Fibroblast of lung (primary cell): ENCODE results near the gene MAPT. TPM values are rescaled to one million over a fixed set of nuclear protein-coding genes. Genes with fewer than 3 reads are reported as not detected.

Experiments
- DNase-seq, 2 donors: peaks; one replicate each; pipeline versions ENCODE4 v3.0.0 to v3.0.0-alpha.2; 2010; ENCODE audit warnings: low read depth in 2 of 2
- H2AFZ ChIP-seq: 2 replicates; pipeline ENCODE4 v1.5.1; 2012; ENCODE audit warnings: low read length, control low read depth, inconsistent platforms
- H3K27ac ChIP-seq: 2 replicates; pipeline ENCODE4 v1.5.1; 2011; ENCODE audit warnings: low read length, control low read depth; ENCODE audit not compliant: insufficient read depth
- H3K27me3 ChIP-seq: 2 replicates; pipeline ENCODE4 v1.5.1; 2011; ENCODE audit warnings: mild to moderate bottlenecking, low read length; ENCODE audit not compliant: control insufficient read depth, insufficient read depth
- H3K36me3 ChIP-seq: 2 replicates; pipeline ENCODE4 v1.5.1; 2011; ENCODE audit warnings: low read length; ENCODE audit not compliant: control insufficient read depth, insufficient read depth
- H3K4me1 ChIP-seq: 2 replicates; pipeline ENCODE4 v1.5.1; 2011; ENCODE audit warnings: low read length; ENCODE audit not compliant: control insufficient read depth, insufficient read depth; ENCODE audit errors: extremely low read depth
- H3K4me2 ChIP-seq: 2 replicates; pipeline ENCODE4 v1.5.1; 2011; ENCODE audit warnings: low read length, control low read depth; ENCODE audit not compliant: insufficient read depth; ENCODE audit errors: extremely low read depth
- H3K4me3 ChIP-seq, 4 experiments: fragments of 200-600 bp in 1 of 4; sonication (generic) in 1 of 4; replicated peaks in 1 of 4; 2 replicates each; pipeline ENCODE4 v1.5.1; 2011 to 2016; ENCODE audit warnings: low read length in 4 of 4, low read depth in 3 of 4, mild to moderate bottlenecking in 3 of 4, control low read depth in 2 of 4, inconsistent platforms in 1 of 4, mixed read lengths in 1 of 4; ENCODE audit not compliant: insufficient read depth in 1 of 4; ENCODE audit errors: control extremely low read depth in 1 of 4
- H3K79me2 ChIP-seq: 2 replicates; pipeline ENCODE4 v1.5.1; 2012; ENCODE audit warnings: mild to moderate bottlenecking, low read length, inconsistent platforms; ENCODE audit not compliant: control insufficient read depth, insufficient read depth
- H3K9ac ChIP-seq: 2 replicates; pipeline ENCODE4 v1.5.1; 2011; ENCODE audit warnings: mild to moderate bottlenecking, low read length, control low read depth; ENCODE audit not compliant: insufficient read depth
- H3K9me3 ChIP-seq: 2 replicates; pipeline ENCODE4 v1.5.1; 2012; ENCODE audit warnings: low read depth, low read length; ENCODE audit not compliant: control insufficient read depth, insufficient read depth
- H4K20me1 ChIP-seq: 2 replicates; pipeline ENCODE4 v1.5.1; 2011; ENCODE audit warnings: low read length; ENCODE audit not compliant: control insufficient read depth, insufficient read depth; ENCODE audit errors: extremely low read depth
- CTCF ChIP-seq, 2 donors: IDR thresholded peaks in 1 of 2; conservative IDR thresholded peaks in 1 of 2; 1 replicate in 1 of 2; 2 replicates in 1 of 2; pipeline ENCODE4 v1.5.1; 2011 to 2012; ENCODE audit warnings: low read length in 2 of 2, control low read depth in 1 of 2, inconsistent platforms in 1 of 2, low read depth in 1 of 2, mild to moderate bottlenecking in 1 of 2
- EZH2 ChIP-seq: IDR thresholded peaks from 2 replicates; pipeline ENCODE4 v1.5.1; 2012; ENCODE audit warnings: low read length, control low read depth, mild to moderate bottlenecking; ENCODE audit errors: missing control alignments
- polyA plus RNA-seq, 2 donors: library from polyadenylated mRNA; depleted of rRNA in 1 of 2; stranded (reverse) in 1 of 2; unstranded in 1 of 2; fragments of >200 nt; gene quantifications; 2 replicates each; pipeline ENCODE4 v1.2.1, GENCODE V29; 2011 to 2012; ENCODE audit warnings: missing spikeins in 1 of 2
- total RNA-seq: library from RNA; depleted of rRNA; stranded (reverse); fragments of >200 nt; gene quantifications from 2 replicates; pipeline ENCODE4 v1.2.1, GENCODE V29; 2014

MAPT gene
- total and polyA plus RNA-seq, 2 donors (not counting 1 experiment from before 2014, with no cell fraction given): 0.09 to 0.50 TPM

GRCh38 chr17:45863857-45864654, 30.3 kb upstream of the MAPT start:
- Histone ChIP-seq H2AFZ (no peak overlapping the region), H3K4me3 (no peak overlapping the region), H3K9ac (no peak overlapping the region), H3K27me3 (peaks cover 4% of the 10 kb centered on the region), H3K4me1 (no peaks in the 10 kb centered on the region), H3K4me2 (no peak overlapping the region), H3K36me3 (no peaks in the 10 kb centered on the region), H3K9me3 (no peaks in the 10 kb centered on the region), H3K27ac (no peak overlapping the region), H4K20me1 (no peaks in the 10 kb centered on the region), H3K79me2 (no peaks in the 10 kb centered on the region)
- TF ChIP-seq CTCF (conservative IDR thresholded peaks at IDR 0.05 in 1 of 2, IDR thresholded peaks at IDR 0.05 in 1 of 2; ENCODE audit: low read depth in 1 of 2, low read length in 2 of 2): no peak
- TF ChIP-seq EZH2: no peak
- no peak for DNase-seq

- no peak for TF ChIP-seq EZH2
- no peak for TF ChIP-seq CTCF (conservative IDR thresholded peaks at IDR 0.05 in 1 of 2, IDR thresholded peaks at IDR 0.05 in 1 of 2; ENCODE audit: low read depth in 1 of 2, low read length in 2 of 2)
- Histone ChIP-seq H3K4me1 (no peaks in the 10 kb centered on the region), H3K27ac (no peak overlapping the region), H3K4me2 (no peak overlapping the region), H4K20me1 (no peaks in the 10 kb centered on the region), H3K36me3 (no peaks in the 10 kb centered on the region), H3K4me3 (no peak overlapping the region), H3K9ac (no peak overlapping the region), H3K27me3 (peaks cover 4% of the 10 kb centered on the region), H3K9me3 (no peaks in the 10 kb centered on the region), H2AFZ (no peak overlapping the region), H3K79me2 (no peaks in the 10 kb centered on the region)
- no peak for DNase-seq
Measured at GRCh38 chr17:45867171-45867570, 27.2 kb upstream of the MAPT start.

- no peaks in the 10 kb centered on the region for H3K9me3 ChIP-seq
- H3K27me3 ChIP-seq: peaks cover 4% of the 10 kb centered on the region
- no peak for TF ChIP-seq EZH2
- TF ChIP-seq CTCF (conservative IDR thresholded peaks at IDR 0.05 in 1 of 2, IDR thresholded peaks at IDR 0.05 in 1 of 2; ENCODE audit: low read depth in 1 of 2, low read length in 2 of 2): no peak
- no peaks in the 10 kb centered on the region for H4K20me1 ChIP-seq
- H2AFZ ChIP-seq: no peak overlapping the region
- no peaks in the 10 kb centered on the region for H3K79me2 ChIP-seq
- H3K9ac ChIP-seq: no peak overlapping the region
- H3K36me3 ChIP-seq: no peaks in the 10 kb centered on the region
- no peak for DNase-seq
- no peak overlapping the region for H3K27ac ChIP-seq
- no peaks in the 10 kb centered on the region for H3K4me1 ChIP-seq
- no peak overlapping the region for H3K4me2 ChIP-seq
- no peak overlapping the region for H3K4me3 ChIP-seq
Measured at GRCh38 chr17:45867702-45868101, 26.7 kb upstream of the MAPT start.
